Hepatocyte (in vitro differentiated cells): ENCODE results near the gene NDEL1.

Experiments
- EZH2 ChIP-seq: fragments of 200-600 bp; sonication (generic); IDR thresholded peaks from 2 replicates; pipeline ENCODE4 v1.6.1; 2016; ENCODE audit warnings: antibody characterized with exemption, mild to moderate bottlenecking, borderline replicate concordance
- EZH2phosphoT487 ChIP-seq: fragments of 200-600 bp; sonication (generic); IDR thresholded peaks from one replicate; pipeline ENCODE4 v1.6.1; 2018; ENCODE audit warnings: antibody characterized with exemption, mild to moderate bottlenecking, low read depth, moderate library complexity; ENCODE audit not compliant: unreplicated experiment, severe bottlenecking
- TF ChIP-seq, protein P1 (sequence below): fragments of 200-600 bp; sonication (generic); IDR thresholded peaks from 2 replicates; pipeline ENCODE4 v1.5.1; 2016; ENCODE audit warnings: antibody characterized with exemption, mild to moderate bottlenecking; ENCODE audit not compliant: poor library complexity

DNA sequence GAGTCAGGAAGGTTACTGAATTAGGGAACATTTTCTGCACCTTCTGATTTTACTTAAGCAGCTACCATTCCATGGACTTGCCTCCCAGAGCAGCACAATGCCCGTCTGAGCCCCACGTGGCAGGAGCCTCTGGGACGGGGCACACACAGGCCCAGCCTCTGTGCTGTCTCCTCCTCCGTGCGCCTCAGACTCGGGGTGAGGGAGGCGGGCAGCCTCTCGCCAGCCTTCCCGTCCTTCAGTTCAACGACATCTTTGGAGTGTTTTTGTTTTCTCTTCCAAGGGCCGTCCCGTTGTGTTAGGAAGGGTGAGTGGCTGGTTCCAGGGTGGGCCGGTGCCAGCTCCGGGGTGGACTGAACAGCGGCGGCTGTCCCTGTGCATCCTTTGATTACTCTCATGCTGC is 31.8 kb downstream of the NDEL1 start:
- TF ChIP-seq, protein P1, sequence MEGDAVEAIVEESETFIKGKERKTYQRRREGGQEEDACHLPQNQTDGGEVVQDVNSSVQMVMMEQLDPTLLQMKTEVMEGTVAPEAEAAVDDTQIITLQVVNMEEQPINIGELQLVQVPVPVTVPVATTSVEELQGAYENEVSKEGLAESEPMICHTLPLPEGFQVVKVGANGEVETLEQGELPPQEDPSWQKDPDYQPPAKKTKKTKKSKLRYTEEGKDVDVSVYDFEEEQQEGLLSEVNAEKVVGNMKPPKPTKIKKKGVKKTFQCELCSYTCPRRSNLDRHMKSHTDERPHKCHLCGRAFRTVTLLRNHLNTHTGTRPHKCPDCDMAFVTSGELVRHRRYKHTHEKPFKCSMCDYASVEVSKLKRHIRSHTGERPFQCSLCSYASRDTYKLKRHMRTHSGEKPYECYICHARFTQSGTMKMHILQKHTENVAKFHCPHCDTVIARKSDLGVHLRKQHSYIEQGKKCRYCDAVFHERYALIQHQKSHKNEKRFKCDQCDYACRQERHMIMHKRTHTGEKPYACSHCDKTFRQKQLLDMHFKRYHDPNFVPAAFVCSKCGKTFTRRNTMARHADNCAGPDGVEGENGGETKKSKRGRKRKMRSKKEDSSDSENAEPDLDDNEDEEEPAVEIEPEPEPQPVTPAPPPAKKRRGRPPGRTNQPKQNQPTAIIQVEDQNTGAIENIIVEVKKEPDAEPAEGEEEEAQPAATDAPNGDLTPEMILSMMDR: no peak
- TF ChIP-seq EZH2 (no peak), EZH2phosphoT487 (no peak)
